ENCODE measurements around the gene GPR153. TPM values are rescaled to one million over a fixed set of nuclear protein-coding genes. Genes with fewer than 3 reads are reported as not detected.

Gene GPR153
- polyA plus RNA-seq, 1 donor: 17.2 TPM

- no peak for DNase-seq (ENCODE audit: low read depth)
These were observed 26.1 kb upstream of the GPR153 start for GRCh38 chr1:6287029-6287428.

- no peak for DNase-seq (ENCODE audit: low read depth)
These were observed 25.4 kb upstream of the GPR153 start for GRCh38 chr1:6286266-6286665.

GRCh38 chr1:6285336-6285735 is 24.4 kb upstream of the GPR153 start:
- DNase-seq (ENCODE audit: low read depth): no peak

DNA sequence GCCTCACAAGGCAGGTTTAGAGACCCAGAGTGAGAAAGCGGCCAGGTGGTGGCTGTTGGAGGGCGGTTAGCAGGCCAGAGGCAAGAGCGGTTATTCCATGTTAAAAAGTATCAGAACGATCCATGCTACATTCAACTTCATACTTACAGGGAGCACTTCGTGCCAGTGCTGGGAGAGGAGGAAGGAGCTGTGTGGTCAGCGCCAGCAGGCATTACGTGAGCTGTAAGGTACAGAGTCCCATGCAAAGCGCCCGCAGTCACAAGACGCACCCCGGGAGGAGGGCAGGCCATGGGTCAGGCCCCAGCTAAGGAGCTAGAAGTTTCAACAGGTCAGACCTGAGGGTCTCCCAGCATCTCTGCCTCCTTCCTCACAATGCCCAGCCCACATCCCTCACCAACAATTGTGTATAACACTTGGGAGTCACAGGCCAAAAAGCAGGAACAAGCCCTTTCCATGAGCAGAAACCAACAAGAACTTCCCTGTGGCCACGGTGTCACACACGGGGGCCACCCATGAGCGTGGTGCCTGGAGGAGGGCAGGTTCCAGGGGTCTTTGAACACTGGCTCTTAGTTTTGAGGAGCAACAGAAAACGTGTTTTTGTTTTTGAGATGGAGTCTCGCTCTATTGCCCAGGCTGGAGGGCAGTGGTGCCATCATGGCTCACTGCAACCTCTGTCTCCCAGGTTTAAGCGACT is 21.8 kb upstream of the GPR153 start:
- no peak for DNase-seq (ENCODE audit: low read depth)

DNA sequence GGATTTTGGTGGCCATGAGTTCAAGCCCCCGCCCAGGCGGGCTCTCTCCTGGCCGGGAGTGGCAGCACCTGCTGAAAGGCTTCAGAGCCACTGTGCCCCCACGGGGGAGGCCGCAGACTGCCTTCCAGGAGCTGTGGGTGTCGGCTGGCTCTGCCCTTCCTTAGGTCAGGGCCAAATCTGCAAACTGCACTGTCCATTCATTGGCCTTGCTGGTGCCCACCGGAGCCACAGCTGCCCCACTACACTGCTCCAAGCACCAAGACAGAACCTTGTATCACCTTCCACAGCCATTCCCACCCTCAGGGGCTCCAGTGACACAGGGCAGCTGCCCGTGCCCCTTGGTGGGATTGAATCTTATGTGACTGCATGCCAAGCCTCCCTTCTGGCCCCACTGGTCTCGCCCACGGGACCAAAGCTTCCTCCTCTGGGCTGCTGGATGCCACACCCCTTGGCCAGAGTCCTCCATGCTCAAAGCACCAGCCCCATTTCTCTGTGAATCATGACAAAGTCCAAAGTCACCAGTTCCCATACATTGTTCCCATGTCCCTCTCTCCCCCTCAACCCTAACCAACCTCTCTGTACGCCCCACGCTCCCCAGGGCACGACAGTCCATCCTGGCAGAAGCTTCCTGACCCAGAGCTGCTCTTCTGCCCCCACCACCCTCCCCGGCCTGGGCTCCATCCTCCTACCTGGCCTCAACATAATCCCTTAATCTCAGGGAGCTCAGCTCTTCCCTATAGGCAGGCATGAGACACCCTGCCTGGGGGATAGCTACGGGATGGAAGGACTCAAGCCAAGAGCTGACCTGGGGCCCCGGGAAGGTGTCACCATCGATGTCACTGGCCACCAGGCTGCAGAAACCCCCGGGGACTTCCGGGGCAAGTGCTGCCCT is 20.9 kb upstream of the GPR153 start:
- no peak for DNase-seq (ENCODE audit: low read depth)

DNA sequence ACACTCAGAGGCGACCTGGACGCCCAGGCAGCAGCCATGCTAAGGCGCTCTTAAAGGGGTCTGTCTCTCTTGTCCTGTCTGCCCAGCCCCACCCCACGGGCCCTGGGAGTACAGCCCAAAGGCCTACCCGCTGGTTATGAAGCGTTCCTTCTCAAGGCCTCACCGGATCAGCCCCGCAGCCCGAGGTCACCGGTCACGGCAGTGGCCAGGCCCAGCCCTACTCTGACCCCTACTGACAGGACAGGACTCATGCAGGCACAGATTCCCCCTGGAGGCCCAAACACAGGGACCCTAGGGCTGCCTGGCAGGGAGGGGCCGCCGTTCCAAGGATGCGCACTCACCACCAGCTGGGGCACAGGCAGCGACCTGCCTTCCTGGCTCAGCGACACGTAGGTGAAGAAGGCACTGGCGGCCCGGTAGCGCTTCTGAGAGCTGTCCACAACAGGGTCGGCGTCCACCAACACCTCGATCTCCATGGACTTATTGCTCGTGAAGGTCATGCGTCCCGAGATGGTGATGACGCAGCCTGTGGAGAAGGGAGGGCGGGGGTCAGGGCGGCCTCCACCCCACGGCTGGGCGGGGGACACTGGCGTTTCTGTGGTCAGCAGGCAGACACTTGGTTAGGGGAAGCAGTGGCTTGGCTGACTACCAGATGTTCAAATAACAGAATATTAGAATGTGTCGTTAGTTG is 20.0 kb upstream of the GPR153 start:
- no peak for DNase-seq (ENCODE audit: low read depth)

GRCh38 chr1:6279613-6280383 is 18.9 kb upstream of the GPR153 start:
- DNase-seq (ENCODE audit: low read depth): no peak

GRCh38 chr1:6279066-6279465 is 18.2 kb upstream of the GPR153 start:
- no peak for DNase-seq (ENCODE audit: low read depth)

GRCh38 chr1:6278263-6278662 is 17.4 kb upstream of the GPR153 start:
- DNase-seq (ENCODE audit: low read depth): no peak

DNA sequence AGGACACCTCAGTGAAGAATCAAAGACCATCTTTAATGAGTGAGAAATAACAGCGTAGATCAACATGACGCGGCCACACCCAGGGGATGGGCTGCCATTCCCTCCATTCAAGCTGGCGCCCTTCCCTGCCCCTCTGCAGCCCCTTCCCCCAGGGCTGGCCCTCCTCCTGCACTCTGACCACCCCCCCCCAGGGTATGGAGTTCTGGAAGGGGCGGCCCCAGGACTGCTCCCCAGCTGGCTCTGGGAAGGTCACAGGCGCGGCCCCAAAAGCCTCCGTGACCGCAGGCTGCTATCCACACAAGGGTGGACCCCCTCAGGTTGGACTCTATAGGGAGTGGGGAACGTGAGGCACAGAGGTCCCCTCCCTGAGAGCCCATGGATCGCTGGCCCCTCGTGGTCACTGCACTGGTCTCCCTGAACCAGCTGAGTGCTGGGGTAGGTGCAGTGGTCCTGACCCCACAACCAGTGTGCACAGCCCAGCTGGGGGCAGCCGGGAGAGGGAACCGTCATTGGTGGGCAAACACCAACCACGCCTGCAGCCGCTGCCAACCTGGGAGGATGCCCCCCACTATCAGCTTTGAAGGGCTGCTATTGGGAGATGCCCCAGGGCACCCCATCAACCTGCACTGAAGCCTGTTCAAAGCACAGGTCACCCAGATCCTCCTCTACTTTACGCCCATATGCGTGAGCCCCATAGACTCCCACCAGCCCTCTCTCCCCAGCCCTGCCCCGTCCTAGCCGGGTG is 16.1 kb upstream of the GPR153 start:
- DNase-seq (ENCODE audit: low read depth): no peak

- DNase-seq (ENCODE audit: low read depth): peak; percentile 80
These were observed 15.2 kb upstream of the GPR153 start for GRCh38 chr1:6275826-6276782.

GRCh38 chr1:6274622-6275139 is 13.8 kb upstream of the GPR153 start:
- DNase-seq (ENCODE audit: low read depth): no peak

DNA sequence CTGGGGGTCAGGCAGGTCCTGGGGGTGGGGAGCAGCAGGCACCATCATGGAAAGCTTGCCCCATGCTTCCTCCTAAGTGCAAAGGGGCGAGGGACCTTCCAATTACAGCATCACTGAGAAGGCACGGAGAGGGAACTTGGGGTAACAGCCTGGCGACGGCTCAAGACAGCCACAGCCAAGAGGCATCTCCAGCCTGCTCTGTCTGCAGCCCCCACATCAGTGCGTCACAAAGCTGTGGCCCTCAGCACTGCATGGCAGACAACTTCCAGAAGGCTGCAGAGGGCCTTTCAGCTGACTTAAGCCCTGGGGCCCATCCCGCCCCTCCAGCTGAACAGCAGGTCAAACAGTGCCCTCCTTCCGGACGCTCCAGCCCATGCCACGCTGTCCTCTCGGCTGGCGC is 13.2 kb upstream of the GPR153 start:
- no peak for DNase-seq (ENCODE audit: low read depth)

- no peak for DNase-seq (ENCODE audit: low read depth)
These were observed 12.5 kb upstream of the GPR153 start for GRCh38 chr1:6273380-6273891.

- no peak for DNase-seq (ENCODE audit: low read depth)
These were observed 12.0 kb upstream of the GPR153 start for GRCh38 chr1:6272868-6273267.

GRCh38 chr1:6272452-6272851 is 11.6 kb upstream of the GPR153 start:
- DNase-seq (ENCODE audit: low read depth): no peak

- no peak for DNase-seq (ENCODE audit: low read depth)
These were observed 10.7 kb upstream of the GPR153 start for GRCh38 chr1:6271554-6271953.

DNA sequence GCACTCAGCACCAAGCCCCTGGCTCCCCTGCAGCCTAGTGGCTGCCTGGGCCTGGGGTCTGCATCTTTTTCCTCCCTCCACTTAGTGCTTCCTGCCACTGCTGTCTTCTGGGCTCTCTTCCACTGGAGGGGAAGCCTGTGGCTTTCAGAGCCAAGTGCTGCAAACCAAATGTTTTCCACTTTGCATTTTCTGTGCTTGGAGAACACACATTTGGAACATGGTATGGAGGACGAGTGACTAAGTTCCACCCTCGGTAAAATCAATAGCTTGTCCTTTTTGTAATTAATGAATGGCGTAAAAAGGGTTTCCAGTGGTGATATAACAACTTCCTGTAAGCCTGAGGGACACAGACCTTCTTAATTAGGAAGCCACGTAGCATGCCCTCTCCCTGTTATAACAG is 10.1 kb upstream of the GPR153 start:
- peak; percentile 61 for DNase-seq (ENCODE audit: low read depth)

DNA sequence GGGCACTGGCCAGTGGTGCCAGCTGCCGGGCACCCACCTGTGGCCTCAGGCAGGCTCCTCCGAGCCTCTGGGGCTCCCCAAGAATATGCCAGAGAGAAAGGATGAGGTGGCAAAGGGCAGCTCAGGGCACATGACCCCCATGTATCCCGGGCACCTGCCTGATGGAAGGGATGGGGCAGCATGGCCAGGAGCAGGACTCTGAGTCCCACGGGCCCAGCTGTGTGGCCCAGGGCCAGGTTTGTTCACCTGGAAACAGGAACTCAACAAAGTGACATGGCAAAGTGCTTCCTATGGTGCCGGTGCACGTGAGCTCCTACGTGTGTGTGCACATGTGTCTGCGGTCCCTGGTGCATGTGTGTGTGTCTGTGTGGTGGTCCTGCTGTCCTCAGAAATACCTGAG is 9.5 kb upstream of the GPR153 start:
- DNase-seq (ENCODE audit: low read depth): no peak

All from forelimb muscle (tissue), 1 donor.